Duodenal mucosa (tissue), 2 donors: Measurements from ENCODE around the gene PLXNB2.

Source experiments
- H3K27ac ChIP-seq: one replicate; pipeline ENCODE4 v1.7.0; 2013; ENCODE audit warnings: low read depth, low read length
- H3K27me3 ChIP-seq, 2 donors: one replicate each; pipeline ENCODE4 v1.7.0; 2013; ENCODE audit warnings: low read length in 2 of 2, control low read depth in 1 of 2; ENCODE audit not compliant: insufficient read depth in 2 of 2, control insufficient read depth in 1 of 2
- H3K36me3 ChIP-seq, 2 donors: one replicate each; pipeline ENCODE4 v1.7.0; 2013; ENCODE audit warnings: low read length in 2 of 2, control low read depth in 1 of 2; ENCODE audit not compliant: insufficient read depth in 2 of 2, control insufficient read depth in 1 of 2
- H3K4me1 ChIP-seq, 2 donors: one replicate each; pipeline ENCODE4 v1.7.0; 2013; ENCODE audit warnings: low read length in 2 of 2, control low read depth in 1 of 2; ENCODE audit not compliant: insufficient read depth in 2 of 2, control insufficient read depth in 1 of 2
- H3K4me3 ChIP-seq, 2 donors: one replicate each; pipeline ENCODE4 v1.7.0; 2013; ENCODE audit warnings: low read length in 2 of 2, low read depth in 1 of 2
- H3K9ac ChIP-seq, 2 donors: one replicate each; pipeline ENCODE4 v1.7.0; 2013; ENCODE audit warnings: low read length in 2 of 2, low read depth in 1 of 2
- H3K9me3 ChIP-seq, 2 donors: one replicate each; pipeline ENCODE4 v1.7.0; 2013; ENCODE audit warnings: low read length in 2 of 2, control low read depth in 1 of 2; ENCODE audit not compliant: control insufficient read depth in 1 of 2

The PLXNB2 gene

DNA sequence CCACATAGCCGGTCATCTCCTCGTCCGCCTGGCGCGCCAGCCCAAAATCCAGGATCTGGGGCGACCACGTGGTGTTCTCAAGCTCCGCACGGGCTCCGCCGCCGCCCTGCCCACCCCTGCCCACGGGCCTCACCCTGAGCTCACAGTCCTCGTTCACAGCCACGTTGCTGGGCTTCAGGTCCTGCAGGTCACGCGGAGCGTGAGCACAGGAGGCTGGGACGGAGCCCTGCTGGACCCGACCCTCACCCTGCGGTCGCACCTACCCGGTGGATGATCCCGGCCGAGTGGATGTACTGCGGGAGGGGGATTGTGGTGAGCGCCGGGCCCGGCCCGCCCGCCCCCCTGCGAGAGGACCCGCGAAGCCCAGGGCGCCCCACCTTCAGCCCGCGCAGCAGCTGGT is 40.5 kb downstream of the PLXNB2 start:
- Histone ChIP-seq H3K9me3 (no peaks in the 10 kb centered on the region), H3K9ac (no peak overlapping the region), H3K4me3 (no peak overlapping the region), H3K27ac (no peak overlapping the region), H3K4me1 (peaks cover 20 to 27% of the 10 kb centered on the region in 2 donors), H3K36me3 (no peaks in the 10 kb centered on the region), H3K27me3 (peaks cover 17 to 20% of the 10 kb centered on the region in 2 donors)

- Histone ChIP-seq H3K36me3 (no peaks in the 10 kb centered on the region), H3K9ac (no peak overlapping the region), H3K4me1 (peaks cover 13 to 19% of the 10 kb centered on the region in 2 donors), H3K9me3 (no peaks in the 10 kb centered on the region), H3K27ac (no peak overlapping the region), H3K4me3 (no peak overlapping the region), H3K27me3 (peaks cover 21 to 27% of the 10 kb centered on the region in 2 donors)
Observed at GRCh38 chr22:50264946-50265669, 42.3 kb downstream of the PLXNB2 start.

GRCh38 chr22:50264104-50264745 is 43.2 kb downstream of the PLXNB2 start:
- H3K4me1 ChIP-seq = peaks cover 10 to 15% of the 10 kb centered on the region in 2 donors
- no peak overlapping the region for H3K9ac ChIP-seq
- H3K27me3 ChIP-seq = peaks cover 23 to 24% of the 10 kb centered on the region in 2 donors
- H3K36me3 ChIP-seq = no peaks in the 10 kb centered on the region
- H3K27ac ChIP-seq = no peak overlapping the region
- H3K4me3 ChIP-seq = no peak overlapping the region
- H3K9me3 ChIP-seq = no peaks in the 10 kb centered on the region

DNA sequence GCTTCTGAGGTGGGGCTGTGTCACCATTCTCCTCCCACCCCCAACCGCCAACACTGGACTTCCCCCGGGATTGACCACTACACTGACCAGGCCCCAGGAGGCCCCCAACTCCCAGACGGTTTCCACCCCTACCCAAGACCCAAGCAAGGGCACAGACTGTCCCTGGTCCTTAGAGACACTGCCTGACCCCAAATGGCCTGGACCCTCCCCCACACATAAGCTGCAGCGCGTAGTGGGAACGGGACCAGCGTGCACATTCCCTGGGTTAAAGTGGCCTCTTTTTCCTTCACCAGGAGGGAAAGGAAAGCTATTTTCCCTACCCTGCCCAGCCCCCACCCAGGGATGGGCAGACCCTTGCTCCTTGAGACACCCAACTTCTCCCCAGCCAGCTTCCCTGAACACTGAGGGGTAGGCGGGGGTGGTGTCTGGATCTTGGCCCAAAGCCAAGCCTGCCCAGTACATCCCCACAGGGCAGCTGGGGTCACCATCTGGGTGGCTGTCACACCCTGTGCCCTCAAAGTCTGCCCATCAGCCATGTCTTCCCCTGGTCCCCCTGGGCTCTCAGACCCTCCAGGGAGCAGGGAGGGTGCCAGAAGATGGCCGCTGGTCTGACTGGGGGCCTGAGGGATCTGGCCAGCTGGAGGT is 44.4 kb downstream of the PLXNB2 start:
- Histone ChIP-seq H3K27me3 (peaks cover 21 to 24% of the 10 kb centered on the region in 2 donors), H3K9ac (no peak overlapping the region), H3K4me3 (no peak overlapping the region), H3K9me3 (no peaks in the 10 kb centered on the region), H3K36me3 (no peaks in the 10 kb centered on the region), H3K27ac (no peak overlapping the region), H3K4me1 (peaks cover under 1 to 8% of the 10 kb centered on the region in 2 donors)

- H3K4me1 ChIP-seq = peaks cover 6 to 8% of the 10 kb centered on the region in 2 donors
- H3K36me3 ChIP-seq = no peaks in the 10 kb centered on the region
- H3K27ac ChIP-seq = no peak overlapping the region
- peaks cover 21 to 24% of the 10 kb centered on the region in 2 donors for H3K27me3 ChIP-seq
- no peaks in the 10 kb centered on the region for H3K9me3 ChIP-seq
- H3K9ac ChIP-seq = no peak overlapping the region
- H3K4me3 ChIP-seq = no peak overlapping the region
Observed at GRCh38 chr22:50262460-50262911, 45.0 kb downstream of the PLXNB2 start.

DNA sequence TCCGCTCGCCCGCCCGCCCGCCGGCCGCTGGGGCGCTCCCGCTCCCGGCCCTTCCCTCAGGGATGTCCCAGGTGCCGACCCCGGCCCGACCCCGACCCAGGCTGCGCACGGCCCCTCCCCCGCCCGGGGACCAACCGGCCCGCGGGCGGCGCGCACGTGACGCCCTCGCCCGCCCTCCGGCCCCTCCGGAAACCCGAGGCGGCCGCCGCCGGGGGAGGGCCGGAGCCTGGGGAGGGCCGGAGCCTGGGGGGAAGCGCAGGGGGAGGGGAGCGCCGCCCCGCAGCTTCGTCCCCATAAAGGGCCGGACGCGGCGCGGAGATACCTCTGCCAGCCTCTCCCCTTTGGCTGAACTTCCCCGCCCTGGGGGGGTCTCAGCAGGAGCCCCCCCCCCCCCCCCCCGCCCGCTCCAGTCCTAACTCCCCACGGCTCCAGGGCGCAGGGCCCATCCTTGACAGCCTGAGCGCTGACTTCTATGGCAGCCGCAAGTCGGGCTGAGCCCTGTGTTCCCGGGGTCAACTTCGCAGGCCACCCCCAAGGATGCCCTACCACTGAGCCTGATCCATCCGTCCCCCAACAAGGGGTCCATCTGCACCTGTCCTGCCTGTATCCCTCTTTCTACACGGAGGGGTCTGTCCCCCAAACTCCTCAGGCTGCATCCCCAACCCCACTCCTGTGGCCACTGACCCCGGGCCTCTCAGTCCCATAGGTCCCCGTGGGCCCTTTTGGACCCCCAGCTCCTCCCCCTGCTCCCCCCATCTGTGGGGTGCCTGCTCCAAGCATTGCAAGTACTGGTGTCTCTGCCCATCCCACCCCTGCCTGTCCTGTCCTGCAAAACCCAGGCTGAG is 45.6 kb downstream of the PLXNB2 start, which contains the start of gene MAPK12:
Gene MAPK12 (minus strand): TSS at position 69 of the 845 bp plus-strand sequence. CDS start 174 bp downstream, outside the sequence.
- H3K27ac ChIP-seq = no peak within 1 kb of the TSS
- H3K4me3 ChIP-seq = peak within 1 kb of the TSS in 1 of 2 donors; percentile 45
- peaks cover 21 to 24% of the 10 kb centered on the region in 2 donors for H3K27me3 ChIP-seq
- peaks cover 8% of the 10 kb centered on the region in 2 donors for H3K4me1 ChIP-seq
- H3K9ac ChIP-seq = no peak within 1 kb of the TSS
- H3K9me3 ChIP-seq = no peaks in the 10 kb centered on the region
- no peaks in the 10 kb centered on the region for H3K36me3 ChIP-seq

- Histone ChIP-seq H3K4me3 (peak overlapping the region in 1 of 2 donors; percentile 45), H3K9me3 (no peaks in the 10 kb centered on the region), H3K4me1 (peaks cover 8% of the 10 kb centered on the region in 2 donors), H3K9ac (no peak overlapping the region), H3K27ac (no peak overlapping the region), H3K36me3 (no peaks in the 10 kb centered on the region), H3K27me3 (peaks cover 21 to 28% of the 10 kb centered on the region in 2 donors)
Observed at GRCh38 chr22:50260801-50261614, 46.4 kb downstream of the PLXNB2 start.

DNA sequence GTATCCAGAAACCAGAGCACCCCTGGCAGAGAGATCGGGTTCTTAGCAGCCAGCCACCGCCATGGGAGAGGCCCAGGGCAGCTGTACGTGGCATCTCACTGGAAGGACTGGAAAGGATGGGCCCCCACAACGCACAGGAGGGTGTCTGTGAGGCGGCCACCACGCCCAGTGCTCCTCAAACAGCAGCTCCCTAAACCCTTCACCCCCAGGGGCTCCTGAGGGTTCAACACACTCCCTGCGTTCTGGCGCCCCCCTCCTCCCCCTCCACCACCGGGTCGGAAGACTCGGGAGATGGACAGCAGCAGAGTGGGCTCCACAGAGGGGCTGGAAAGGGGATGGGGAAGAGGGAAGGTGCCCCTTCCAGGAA is 47.0 kb downstream of the PLXNB2 start:
- Histone ChIP-seq H3K4me3 (no peak overlapping the region), H3K27me3 (peaks cover 21 to 28% of the 10 kb centered on the region in 2 donors), H3K4me1 (peaks cover 8% of the 10 kb centered on the region in 2 donors), H3K9me3 (no peaks in the 10 kb centered on the region), H3K9ac (no peak overlapping the region), H3K36me3 (no peaks in the 10 kb centered on the region), H3K27ac (no peak overlapping the region)

DNA sequence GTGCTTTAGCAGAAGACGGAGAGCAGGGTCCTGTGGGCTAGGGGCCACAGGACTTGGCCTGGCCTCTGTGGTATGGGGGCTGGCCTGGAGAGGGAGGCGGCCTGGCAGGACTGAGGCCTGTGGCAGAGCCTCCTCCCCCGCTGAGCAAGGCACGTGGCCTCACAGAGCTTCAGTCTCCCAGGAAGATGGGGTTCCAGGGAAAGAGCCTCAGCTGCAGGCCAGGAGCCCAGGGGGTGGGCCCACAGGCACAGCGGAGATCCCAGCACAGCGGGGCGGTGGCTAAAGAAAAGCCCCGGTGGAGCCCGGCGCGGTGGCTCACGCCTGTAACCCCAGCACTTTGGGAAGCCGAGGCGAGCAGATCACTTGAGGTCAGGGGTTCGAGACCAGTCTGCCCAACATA is 48.1 kb downstream of the PLXNB2 start:
- peaks cover 21 to 28% of the 10 kb centered on the region in 2 donors for H3K27me3 ChIP-seq
- no peak overlapping the region for H3K4me3 ChIP-seq
- H3K36me3 ChIP-seq = no peaks in the 10 kb centered on the region
- no peak overlapping the region for H3K9ac ChIP-seq
- peaks cover 8% of the 10 kb centered on the region in 2 donors for H3K4me1 ChIP-seq
- no peak overlapping the region for H3K27ac ChIP-seq
- no peaks in the 10 kb centered on the region for H3K9me3 ChIP-seq
